HepG2 (cell line): ENCODE results near the gene CYTH2. TPM values are rescaled to one million over a fixed set of nuclear protein-coding genes. Genes with fewer than 3 reads are reported as not detected.
A peak's percentile ranks its signal among the peaks of the same experiment; 100 is the strongest.

Experiments used
- GFI1 ChIP-seq: sonication (generic); formaldehyde crosslinking; IDR thresholded peaks from 2 replicates; pipeline ENCODE4 v1.5.0; 2020; ENCODE audit warnings: missing genetic modification reagents, mild to moderate bottlenecking, borderline replicate concordance
- GLI4 ChIP-seq: sonication (generic); formaldehyde crosslinking; IDR thresholded peaks from 2 replicates; pipeline ENCODE4 v1.5.1; 2020; ENCODE audit warnings: missing genetic modification reagents, mild to moderate bottlenecking, moderate library complexity, borderline replicate concordance
- KDM5B ChIP-seq: sonication (generic); formaldehyde crosslinking; IDR thresholded peaks from 2 replicates; pipeline ENCODE4 v1.4.0; 2020; ENCODE audit warnings: missing genetic modification reagents, mild to moderate bottlenecking, borderline replicate concordance
- ZNF496 ChIP-seq: sonication (generic); formaldehyde crosslinking; IDR thresholded peaks from 2 replicates; pipeline ENCODE4 v1.8.1; 2023; ENCODE audit warnings: mild to moderate bottlenecking, moderate library complexity, missing genetic modification reagents; ENCODE audit not compliant: insufficient replicate concordance
- ZNF598 ChIP-seq: sonication (generic); formaldehyde crosslinking; IDR thresholded peaks from 2 replicates; pipeline ENCODE4 v1.5.1; 2020; ENCODE audit warnings: mild to moderate bottlenecking, missing genetic modification reagents, borderline replicate concordance
- ZNF839 ChIP-seq: sonication (generic); formaldehyde crosslinking; IDR thresholded peaks from 2 replicates; pipeline ENCODE4 v1.4.0; 2020; ENCODE audit warnings: missing genetic modification reagents, mild to moderate bottlenecking, borderline replicate concordance
- polyA plus RNA-seq, 8 experiments: library from polyadenylated mRNA; depleted of rRNA in 3 of 8; stranded (reverse) in 7 of 8; unstranded in 1 of 8; fragments of >200 nt; fragmentation: Illumina TruSeq in 4 of 8; extraction: Trizol in 4 of 8; gene quantifications; 2 replicates each; pipeline versions ENCODE4 v1.2.1 to v1.2.3, GENCODE V29; 2011 to 2016; ENCODE audit warnings: low read depth in 4 of 8, missing spikeins in 1 of 8, mixed read lengths in 1 of 8; ENCODE audit not compliant: insufficient read depth in 1 of 8
- total RNA-seq, 5 experiments: library from RNA; depleted of rRNA; stranded (reverse); fragments of >200 nt; fragmentation: Illumina TruSeq; extraction: Trizol; gene quantifications; 2 replicates each; pipeline ENCODE4 v1.2.3, GENCODE V29; 2016; ENCODE audit warnings: low read depth in 1 of 5
- TF ChIP-seq, protein P1 (sequence below), 2 experiments: fragments of 450-650 bp in 1 of 2; sonication (generic) in 1 of 2; formaldehyde crosslinking in 1 of 2; IDR thresholded peaks; 2 replicates each; pipeline versions ENCODE4 v1.6.1 to v1.8.0; 2016 to 2022; ENCODE audit warnings: antibody characterized with exemption in 1 of 2, mild to moderate bottlenecking in 1 of 2, missing genetic modification reagents in 1 of 2
- TF ChIP-seq, protein P2 (sequence below): sonication (generic); formaldehyde crosslinking; IDR thresholded peaks from 2 replicates; pipeline ENCODE4 v1.5.1; 2020; ENCODE audit warnings: missing genetic modification reagents, mild to moderate bottlenecking, borderline replicate concordance
- TF ChIP-seq, protein P3 (sequence below), 2 experiments: sonication (generic) in 1 of 2; formaldehyde crosslinking in 1 of 2; IDR thresholded peaks; 2 replicates each; pipeline versions ENCODE4 v1.6.1 to v1.9.0; 2014 to 2022; ENCODE audit warnings: antibody characterized with exemption in 1 of 2, borderline replicate concordance in 1 of 2, inconsistent platforms in 1 of 2, low read depth in 1 of 2, missing genetic modification reagents in 1 of 2

Gene CYTH2
- total and polyA plus RNA-seq, 2 of the 13 experiments (the other 11 are each of a cell fraction or from before 2014, with no cell fraction given): 16.5 to 39.3 TPM

DNA sequence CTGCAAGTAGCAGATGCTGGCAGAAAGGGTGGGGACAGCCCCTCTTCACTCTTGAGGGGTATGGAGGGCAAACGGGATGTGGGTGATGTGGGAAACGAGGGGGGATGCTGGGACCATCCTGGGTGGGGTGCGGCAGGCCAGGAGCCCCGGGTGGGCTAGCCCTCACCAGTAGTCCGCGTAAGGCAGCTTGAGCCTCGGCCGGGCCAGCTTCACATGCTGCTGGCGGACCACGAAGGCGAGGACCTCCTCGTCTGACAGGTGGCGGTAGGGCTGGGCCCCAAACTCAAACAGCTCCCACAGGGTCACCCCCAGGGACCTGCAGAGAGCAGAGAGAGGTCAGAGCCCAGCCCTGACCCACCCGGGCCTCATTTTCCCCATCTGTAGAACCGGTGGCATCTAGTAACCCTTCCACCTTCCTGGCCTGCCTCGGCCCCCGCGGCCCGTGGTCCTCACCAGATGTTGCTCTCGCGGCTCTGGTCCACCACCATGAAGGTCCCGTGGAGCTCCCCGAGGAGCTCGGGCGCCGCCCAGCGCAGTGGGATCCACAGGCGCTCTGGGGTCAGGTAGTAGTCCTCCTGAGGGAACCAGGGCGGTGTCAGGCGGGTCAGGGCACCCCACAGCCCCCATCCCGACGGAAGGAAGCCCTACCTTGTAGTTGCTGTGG, 31.8 kb downstream of the CYTH2 start (continued):
- TF ChIP-seq, protein P1, sequence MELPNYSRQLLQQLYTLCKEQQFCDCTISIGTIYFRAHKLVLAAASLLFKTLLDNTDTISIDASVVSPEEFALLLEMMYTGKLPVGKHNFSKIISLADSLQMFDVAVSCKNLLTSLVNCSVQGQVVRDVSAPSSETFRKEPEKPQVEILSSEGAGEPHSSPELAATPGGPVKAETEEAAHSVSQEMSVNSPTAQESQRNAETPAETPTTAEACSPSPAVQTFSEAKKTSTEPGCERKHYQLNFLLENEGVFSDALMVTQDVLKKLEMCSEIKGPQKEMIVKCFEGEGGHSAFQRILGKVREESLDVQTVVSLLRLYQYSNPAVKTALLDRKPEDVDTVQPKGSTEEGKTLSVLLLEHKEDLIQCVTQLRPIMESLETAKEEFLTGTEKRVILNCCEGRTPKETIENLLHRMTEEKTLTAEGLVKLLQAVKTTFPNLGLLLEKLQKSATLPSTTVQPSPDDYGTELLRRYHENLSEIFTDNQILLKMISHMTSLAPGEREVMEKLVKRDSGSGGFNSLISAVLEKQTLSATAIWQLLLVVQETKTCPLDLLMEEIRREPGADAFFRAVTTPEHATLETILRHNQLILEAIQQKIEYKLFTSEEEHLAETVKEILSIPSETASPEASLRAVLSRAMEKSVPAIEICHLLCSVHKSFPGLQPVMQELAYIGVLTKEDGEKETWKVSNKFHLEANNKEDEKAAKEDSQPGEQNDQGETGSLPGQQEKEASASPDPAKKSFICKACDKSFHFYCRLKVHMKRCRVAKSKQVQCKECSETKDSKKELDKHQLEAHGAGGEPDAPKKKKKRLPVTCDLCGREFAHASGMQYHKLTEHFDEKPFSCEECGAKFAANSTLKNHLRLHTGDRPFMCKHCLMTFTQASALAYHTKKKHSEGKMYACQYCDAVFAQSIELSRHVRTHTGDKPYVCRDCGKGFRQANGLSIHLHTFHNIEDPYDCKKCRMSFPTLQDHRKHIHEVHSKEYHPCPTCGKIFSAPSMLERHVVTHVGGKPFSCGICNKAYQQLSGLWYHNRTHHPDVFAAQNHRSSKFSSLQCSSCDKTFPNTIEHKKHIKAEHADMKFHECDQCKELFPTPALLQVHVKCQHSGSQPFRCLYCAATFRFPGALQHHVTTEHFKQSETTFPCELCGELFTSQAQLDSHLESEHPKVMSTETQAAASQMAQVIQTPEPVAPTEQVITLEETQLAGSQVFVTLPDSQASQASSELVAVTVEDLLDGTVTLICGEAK (IDR thresholded peaks at IDR 0.05): no peak
- TF ChIP-seq, protein P1 (CRISPR knock-in tag; IDR thresholded peaks at IDR 0.05): peak; percentile 42; the same call in 1 of the 2 replicates
- TF ChIP-seq, protein P2, sequence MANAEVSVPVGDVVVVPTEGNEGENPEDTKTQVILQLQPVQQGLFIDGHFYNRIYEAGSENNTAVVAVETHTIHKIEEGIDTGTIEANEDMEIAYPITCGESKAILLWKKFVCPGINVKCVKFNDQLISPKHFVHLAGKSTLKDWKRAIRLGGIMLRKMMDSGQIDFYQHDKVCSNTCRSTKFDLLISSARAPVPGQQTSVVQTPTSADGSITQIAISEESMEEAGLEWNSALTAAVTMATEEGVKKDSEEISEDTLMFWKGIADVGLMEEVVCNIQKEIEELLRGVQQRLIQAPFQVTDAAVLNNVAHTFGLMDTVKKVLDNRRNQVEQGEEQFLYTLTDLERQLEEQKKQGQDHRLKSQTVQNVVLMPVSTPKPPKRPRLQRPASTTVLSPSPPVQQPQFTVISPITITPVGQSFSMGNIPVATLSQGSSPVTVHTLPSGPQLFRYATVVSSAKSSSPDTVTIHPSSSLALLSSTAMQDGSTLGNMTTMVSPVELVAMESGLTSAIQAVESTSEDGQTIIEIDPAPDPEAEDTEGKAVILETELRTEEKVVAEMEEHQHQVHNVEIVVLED (CRISPR knock-in tag): peak; percentile 50; the same call in 1 of the 2 replicates
- TF ChIP-seq ZNF598 (CRISPR knock-in tag) (0 out of 2 replicates have a peak, but pooled peaks have one; percentile 45), ZNF839 (0 out of 2 replicates have a peak, but pooled peaks have one; percentile 39), KDM5B (peak; percentile 54; the same call in 1 of the 2 replicates), GFI1 (CRISPR knock-in tag) (no peak; the same call in 1 of the 2 replicates), GLI4 (0 out of 2 replicates have a peak, but pooled peaks have one; percentile 40), ZNF496 (CRISPR knock-in tag) (no peak)
- TF ChIP-seq, protein P3, sequence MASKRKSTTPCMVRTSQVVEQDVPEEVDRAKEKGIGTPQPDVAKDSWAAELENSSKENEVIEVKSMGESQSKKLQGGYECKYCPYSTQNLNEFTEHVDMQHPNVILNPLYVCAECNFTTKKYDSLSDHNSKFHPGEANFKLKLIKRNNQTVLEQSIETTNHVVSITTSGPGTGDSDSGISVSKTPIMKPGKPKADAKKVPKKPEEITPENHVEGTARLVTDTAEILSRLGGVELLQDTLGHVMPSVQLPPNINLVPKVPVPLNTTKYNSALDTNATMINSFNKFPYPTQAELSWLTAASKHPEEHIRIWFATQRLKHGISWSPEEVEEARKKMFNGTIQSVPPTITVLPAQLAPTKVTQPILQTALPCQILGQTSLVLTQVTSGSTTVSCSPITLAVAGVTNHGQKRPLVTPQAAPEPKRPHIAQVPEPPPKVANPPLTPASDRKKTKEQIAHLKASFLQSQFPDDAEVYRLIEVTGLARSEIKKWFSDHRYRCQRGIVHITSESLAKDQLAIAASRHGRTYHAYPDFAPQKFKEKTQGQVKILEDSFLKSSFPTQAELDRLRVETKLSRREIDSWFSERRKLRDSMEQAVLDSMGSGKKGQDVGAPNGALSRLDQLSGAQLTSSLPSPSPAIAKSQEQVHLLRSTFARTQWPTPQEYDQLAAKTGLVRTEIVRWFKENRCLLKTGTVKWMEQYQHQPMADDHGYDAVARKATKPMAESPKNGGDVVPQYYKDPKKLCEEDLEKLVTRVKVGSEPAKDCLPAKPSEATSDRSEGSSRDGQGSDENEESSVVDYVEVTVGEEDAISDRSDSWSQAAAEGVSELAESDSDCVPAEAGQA (IDR thresholded peaks at IDR 0.05; ENCODE audit: low read depth): 0 out of 2 replicates have a peak, but pooled peaks have one; percentile 12
- TF ChIP-seq, protein P3 (CRISPR knock-in tag; IDR thresholded peaks at IDR 0.05; ENCODE audit: borderline replicate concordance): no peak
